GM19463 (cell line): ENCODE measurements around the gene CTDSP1.

ENCODE experiments used
- ATAC-seq: cut with Tn5 transposase; IDR thresholded peaks from one replicate; pipeline ENCODE4 v1.9.1; 2021; ENCODE audit warnings: mild to moderate bottlenecking, moderate library complexity; ENCODE audit not compliant: unreplicated experiment

The CTDSP1 gene

DNA sequence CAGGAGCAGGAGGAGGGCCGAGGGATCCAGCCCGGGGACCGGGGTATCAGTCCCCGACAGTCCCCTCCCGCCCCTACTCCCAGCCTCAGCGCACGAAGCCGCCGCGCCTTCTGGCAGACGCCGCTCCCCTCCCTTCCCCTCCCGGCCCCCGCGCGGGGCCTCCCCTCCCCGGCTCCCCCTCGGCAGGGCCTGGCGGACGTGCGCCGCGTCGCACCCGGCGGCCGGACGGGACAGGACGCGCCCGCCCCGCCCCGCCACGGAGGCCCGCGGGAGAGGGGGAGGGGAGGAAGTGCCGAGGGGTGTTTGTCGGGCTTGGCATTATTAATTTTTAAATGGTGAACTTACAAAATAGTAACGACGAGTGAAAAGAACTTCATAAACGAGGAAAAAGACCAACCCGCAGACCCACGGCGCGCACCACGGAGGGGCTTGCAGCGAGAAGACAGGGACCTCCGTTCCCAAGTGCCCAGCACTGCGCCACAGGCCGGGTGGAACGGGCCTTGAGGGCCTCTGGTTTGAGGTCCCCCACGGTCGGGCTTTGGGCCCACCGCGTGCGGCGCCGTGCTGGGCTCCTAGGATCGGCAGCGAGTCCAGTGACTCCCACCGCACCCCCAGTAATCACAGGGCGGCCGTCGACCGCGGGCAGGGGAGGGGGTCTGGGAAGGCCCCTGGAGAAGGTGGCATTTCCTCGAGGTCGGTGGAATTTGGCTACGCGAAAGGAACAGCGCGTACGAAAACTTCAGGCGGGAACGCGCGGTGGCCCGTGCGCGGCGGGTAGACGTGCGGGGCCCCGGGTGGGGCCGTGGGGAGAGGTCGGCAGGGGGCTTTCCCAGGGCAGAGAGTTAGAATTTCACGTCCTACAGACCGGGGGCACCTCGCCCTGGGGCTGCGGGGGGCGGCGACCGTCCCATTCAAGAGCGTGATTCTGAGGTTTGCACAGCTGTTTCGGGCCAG lies 954 bp upstream of the CTDSP1 start:
- peak; percentile 24 for ATAC-seq

GRCh38 chr2:218400167-218400929 lies 680 bp downstream of the CTDSP1 start:
- ATAC-seq: no peak

- no peak for ATAC-seq
Observed at GRCh38 chr2:218400930-218401881, 1.5 kb downstream of the CTDSP1 start.

DNA sequence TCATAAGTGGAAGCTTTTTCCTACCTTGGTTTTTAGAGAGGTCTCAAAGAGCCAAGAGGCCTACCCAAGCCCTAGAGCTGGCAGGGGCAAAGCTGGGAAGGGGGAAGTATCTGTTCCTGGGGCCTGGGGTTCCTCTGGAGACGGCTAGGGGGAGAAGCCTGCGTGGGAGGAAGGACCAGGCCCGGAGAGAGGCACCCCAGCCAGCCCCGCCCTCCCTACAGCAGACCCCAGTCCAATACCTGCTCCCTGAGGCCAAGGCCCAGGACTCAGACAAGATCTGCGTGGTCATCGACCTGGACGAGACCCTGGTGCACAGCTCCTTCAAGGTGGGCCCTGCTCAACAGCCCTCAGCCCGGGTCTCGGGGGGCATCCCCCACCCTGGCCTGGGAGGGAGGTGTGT lies 2.2 kb downstream of the CTDSP1 start:
- ATAC-seq: no peak

DNA sequence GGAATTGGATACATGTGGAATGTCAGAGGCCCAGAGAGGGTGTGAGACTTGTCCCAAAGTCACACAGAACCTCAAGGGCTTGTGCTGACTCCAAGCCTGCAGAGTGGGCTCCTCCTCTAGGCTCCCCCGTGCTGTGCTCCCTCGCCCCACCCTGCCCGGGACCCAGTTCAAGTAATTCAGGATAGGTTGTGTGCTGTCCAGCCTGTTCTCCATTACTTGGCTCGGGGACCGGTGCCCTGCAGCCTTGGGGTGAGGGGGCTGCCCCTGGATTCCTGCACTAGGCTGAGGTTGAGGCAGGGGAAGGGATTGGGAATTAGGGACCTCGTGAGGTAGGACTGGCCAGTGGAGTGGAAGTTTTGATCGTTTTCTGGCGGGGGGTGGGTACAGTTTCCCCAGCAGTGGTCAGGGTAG lies 2.8 kb downstream of the CTDSP1 start:
- ATAC-seq: no peak

DNA sequence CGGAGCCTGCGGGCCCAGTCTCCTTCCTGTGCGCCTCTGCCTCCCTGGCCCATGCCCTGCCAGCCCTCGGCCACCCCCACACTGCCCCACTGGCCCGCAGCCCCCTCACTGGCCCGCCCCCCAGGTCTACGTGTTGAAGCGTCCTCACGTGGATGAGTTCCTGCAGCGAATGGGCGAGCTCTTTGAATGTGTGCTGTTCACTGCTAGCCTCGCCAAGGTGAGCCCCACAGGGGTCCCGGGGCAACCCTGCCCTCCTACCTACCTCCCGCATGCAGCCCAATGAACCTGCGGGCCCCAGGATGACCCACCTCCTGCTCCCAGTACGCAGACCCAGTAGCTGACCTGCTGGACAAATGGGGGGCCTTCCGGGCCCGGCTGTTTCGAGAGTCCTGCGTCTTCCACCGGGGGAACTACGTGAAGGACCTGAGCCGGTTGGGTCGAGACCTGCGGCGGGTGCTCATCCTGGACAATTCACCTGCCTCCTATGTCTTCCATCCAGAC lies 3.3 kb downstream of the CTDSP1 start:
- no peak for ATAC-seq

GRCh38 chr2:218403810-218404209 lies 4.1 kb downstream of the CTDSP1 start:
- ATAC-seq: no peak

DNA sequence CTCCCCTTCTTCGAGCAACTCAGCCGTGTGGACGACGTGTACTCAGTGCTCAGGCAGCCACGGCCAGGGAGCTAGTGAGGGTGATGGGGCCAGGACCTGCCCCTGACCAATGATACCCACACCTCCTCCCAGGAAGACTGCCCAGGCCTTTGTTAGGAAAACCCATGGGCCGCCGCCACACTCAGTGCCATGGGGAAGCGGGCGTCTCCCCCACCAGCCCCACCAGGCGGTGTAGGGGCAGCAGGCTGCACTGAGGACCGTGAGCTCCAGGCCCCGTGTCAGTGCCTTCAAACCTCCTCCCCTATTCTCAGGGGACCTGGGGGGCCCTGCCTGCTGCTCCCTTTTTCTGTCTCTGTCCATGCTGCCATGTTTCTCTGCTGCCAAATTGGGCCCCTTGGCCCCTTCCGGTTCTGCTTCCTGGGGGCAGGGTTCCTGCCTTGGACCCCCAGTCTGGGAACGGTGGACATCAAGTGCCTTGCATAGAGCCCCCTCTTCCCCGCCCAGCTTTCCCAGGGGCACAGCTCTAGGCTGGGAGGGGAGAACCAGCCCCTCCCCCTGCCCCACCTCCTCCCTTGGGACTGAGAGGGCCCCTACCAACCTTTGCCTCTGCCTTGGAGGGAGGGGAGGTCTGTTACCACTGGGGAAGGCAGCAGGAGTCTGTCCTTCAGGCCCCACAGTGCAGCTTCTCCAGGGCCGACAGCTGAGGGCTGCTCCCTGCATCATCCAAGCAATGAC lies 4.8 kb downstream of the CTDSP1 start:
- no peak for ATAC-seq

DNA sequence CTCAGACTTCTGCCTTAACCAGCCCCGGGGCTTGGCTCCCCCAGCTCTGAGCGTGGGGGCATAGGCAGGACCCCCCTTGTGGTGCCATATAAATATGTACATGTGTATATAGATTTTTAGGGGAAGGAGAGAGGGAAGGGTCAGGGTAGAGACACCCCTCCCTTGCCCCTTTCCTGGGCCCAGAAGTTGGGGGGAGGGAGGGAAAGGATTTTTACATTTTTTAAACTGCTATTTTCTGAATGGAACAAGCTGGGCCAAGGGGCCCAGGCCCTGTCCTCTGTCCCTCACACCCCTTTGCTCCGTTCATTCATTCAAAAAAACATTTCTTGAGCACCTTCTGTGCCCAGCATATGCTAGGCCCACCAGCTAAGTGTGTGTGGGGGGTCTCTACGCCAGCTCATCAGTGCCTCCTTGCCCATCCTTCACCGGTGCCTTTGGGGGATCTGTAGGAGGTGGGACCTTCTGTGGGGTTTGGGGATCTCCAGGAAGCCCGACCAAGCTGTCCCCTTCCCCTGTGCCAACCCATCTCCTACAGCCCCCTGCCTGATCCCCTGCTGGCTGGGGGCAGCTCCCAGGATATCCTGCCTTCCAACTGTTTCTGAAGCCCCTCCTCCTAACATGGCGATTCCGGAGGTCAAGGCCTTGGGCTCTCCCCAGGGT lies 5.5 kb downstream of the CTDSP1 start:
- ATAC-seq: no peak

DNA sequence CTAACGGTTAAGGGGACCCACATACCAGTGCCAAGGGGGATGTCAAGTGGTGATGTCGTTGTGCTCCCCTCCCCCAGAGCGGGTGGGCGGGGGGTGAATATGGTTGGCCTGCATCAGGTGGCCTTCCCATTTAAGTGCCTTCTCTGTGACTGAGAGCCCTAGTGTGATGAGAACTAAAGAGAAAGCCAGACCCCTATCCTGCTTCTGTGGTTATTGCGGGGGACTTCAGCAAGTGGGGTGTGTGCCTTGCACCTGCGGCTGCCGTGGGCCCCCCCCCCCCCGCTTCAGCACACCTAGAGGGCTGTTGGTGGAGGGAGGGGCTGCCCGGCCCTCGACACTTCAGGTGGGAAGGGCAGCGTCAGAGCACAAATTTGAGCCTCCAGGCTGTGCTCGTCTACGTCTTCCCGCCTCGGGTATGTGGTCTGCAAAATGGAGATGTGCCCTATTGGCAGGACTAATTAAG lies 6.1 kb downstream of the CTDSP1 start:
- peak; percentile 13 for ATAC-seq

GRCh38 chr2:218406209-218406948 lies 6.7 kb downstream of the CTDSP1 start:
- peak; percentile 83 for ATAC-seq

- ATAC-seq: peak; percentile 1
Observed at GRCh38 chr2:218406949-218407618, 7.4 kb downstream of the CTDSP1 start.

- ATAC-seq: no peak
Observed at GRCh38 chr2:218407717-218408116, 8.0 kb downstream of the CTDSP1 start.

GRCh38 chr2:218418321-218418716 lies 18.7 kb downstream of the CTDSP1 start:
- no peak for ATAC-seq

DNA sequence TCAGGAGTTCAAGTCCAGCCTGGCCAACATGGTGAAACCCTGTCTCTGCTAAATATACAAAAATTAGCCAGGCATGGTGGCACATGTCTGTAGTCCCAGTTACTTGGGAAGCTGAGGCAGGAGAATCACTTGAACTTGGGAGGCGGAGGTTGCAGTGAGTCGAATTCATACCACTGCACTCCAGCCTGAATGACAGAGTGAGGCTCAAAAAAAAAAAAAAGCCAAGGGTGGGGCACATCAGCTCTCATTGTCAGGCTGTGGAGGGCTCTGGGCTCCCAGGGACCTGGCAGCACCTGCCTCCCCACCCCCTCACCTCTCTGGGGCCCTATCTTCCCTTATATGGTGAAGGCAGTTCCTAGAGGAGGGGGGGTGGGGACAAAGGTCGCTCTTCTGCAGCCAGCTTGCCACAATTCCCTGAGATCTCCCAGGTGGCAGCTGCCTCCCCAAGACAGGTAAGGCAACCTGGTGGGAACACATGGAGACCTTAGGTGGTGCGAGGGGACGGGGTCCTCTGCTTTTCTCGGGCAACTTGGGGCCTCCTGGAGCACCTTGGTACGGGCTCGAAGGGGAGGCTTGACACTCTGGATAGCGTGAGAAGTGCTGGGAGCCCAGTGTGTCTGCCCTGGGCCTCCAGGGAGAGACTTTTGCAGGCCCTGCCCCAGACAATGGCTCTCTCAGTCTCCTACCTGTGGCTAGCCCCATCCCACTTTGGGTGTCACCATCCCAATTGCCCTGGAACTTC lies 19.2 kb downstream of the CTDSP1 start, which contains the start of gene VIL1:
TSS of gene VIL1 (plus strand) at position 407 of the 742 bp plus-strand sequence. CDS start 4,656 bp downstream, outside the sequence.
- no peak for ATAC-seq

- no peak for ATAC-seq
Observed at GRCh38 chr2:218419630-218420216, 20.1 kb downstream of the CTDSP1 start.

GRCh38 chr2:218421027-218421426 lies 21.4 kb downstream of the CTDSP1 start:
- no peak for ATAC-seq
